Testis (tissue), 2 donors: ENCODE data around the gene OR2T1.
"Not testable (repeated sequence)": the region's sequence is repeated elsewhere in the genome, so short reads cannot be mapped to it uniquely, and the experiment has no call there.

Source experiments
- POLR2A ChIP-seq: fragments of 450-650 bp; IDR thresholded peaks from one replicate; pipeline ENCODE4 v1.6.1; 2017; ENCODE audit warnings: antibody characterized with exemption, mild to moderate bottlenecking, moderate library complexity
- TF ChIP-seq, protein P1 (sequence below), 3 experiments: fragments of 450-650 bp in 2 of 3; fragments of 200-600 bp in 1 of 3; sonication (generic) in 1 of 3; IDR thresholded peaks; one replicate each; pipeline ENCODE4 v1.5.1; 2016 to 2019; ENCODE audit warnings: antibody characterized with exemption in 3 of 3, mild to moderate bottlenecking in 2 of 3, moderate library complexity in 1 of 3

DNA sequence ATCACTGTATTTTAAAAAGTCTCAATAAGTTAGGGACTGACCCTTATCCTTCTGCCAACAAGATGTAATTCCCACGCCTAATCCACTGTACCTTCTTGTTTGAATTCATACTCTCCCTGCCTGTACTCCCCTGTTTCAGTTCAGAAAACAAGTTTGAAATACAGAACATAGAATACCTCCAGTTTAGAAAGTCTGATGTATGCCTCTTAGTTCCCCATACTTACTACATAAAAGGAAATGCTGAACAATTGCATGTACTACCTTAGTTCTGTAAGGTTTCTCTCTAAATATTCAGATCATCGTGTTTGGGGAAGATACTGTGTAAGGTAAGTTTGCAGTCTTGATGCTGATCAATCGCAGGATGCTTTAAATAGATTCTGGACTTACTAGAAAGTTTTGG is 33.5 kb downstream of the OR2T1 start:
- TF ChIP-seq POLR2A, result not testable (repeated sequence)
- TF ChIP-seq, protein P1, sequence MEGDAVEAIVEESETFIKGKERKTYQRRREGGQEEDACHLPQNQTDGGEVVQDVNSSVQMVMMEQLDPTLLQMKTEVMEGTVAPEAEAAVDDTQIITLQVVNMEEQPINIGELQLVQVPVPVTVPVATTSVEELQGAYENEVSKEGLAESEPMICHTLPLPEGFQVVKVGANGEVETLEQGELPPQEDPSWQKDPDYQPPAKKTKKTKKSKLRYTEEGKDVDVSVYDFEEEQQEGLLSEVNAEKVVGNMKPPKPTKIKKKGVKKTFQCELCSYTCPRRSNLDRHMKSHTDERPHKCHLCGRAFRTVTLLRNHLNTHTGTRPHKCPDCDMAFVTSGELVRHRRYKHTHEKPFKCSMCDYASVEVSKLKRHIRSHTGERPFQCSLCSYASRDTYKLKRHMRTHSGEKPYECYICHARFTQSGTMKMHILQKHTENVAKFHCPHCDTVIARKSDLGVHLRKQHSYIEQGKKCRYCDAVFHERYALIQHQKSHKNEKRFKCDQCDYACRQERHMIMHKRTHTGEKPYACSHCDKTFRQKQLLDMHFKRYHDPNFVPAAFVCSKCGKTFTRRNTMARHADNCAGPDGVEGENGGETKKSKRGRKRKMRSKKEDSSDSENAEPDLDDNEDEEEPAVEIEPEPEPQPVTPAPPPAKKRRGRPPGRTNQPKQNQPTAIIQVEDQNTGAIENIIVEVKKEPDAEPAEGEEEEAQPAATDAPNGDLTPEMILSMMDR (IDR thresholded peaks at IDR 0.05), result not testable (repeated sequence)
